Lung (tissue), 12 donors: ENCODE results near the gene ARSA. TPM values are rescaled to one million over a fixed set of nuclear protein-coding genes. Genes with fewer than 3 reads are reported as not detected.

ENCODE experiments used
- ATAC-seq: fragments of 200-7000 bp; cut with Tn5 transposase; one replicate; pipeline ENCODE4 v1.9.1; 2020; ENCODE audit warnings: moderate number of reproducible peaks; ENCODE audit not compliant: insufficient read depth, low FRiP score
- DNase-seq, 3 donors: peaks; one replicate each; pipeline ENCODE4 v3.0.0-alpha.2; 2013 to 2017
- H3K27ac ChIP-seq, 2 donors: one replicate each; pipeline ENCODE4 v1.5.1; 2013; ENCODE audit warnings: mild to moderate bottlenecking in 2 of 2, moderate library complexity in 2 of 2, control low read depth in 1 of 2, inconsistent platforms in 1 of 2, low read depth in 1 of 2, low read length in 1 of 2
- H3K27me3 ChIP-seq, 3 donors: one replicate each; pipeline ENCODE4 v1.5.1; 2013; ENCODE audit warnings: low read length in 2 of 3; ENCODE audit not compliant: control insufficient read depth in 3 of 3, insufficient read depth in 3 of 3
- H3K36me3 ChIP-seq, 4 donors: one replicate each; pipeline ENCODE4 v1.5.1; 2013; ENCODE audit warnings: low read length in 4 of 4, mild to moderate bottlenecking in 1 of 4, moderate library complexity in 1 of 4; ENCODE audit not compliant: control insufficient read depth in 4 of 4, insufficient read depth in 4 of 4
- H3K4me1 ChIP-seq, 5 donors: one replicate each; pipeline ENCODE4 v1.5.1; 2013; ENCODE audit warnings: low read length in 5 of 5, mild to moderate bottlenecking in 2 of 5, moderate library complexity in 1 of 5; ENCODE audit not compliant: control insufficient read depth in 5 of 5, insufficient read depth in 5 of 5
- H3K4me3 ChIP-seq: one replicate; pipeline ENCODE4 v1.5.1; 2013; ENCODE audit warnings: mild to moderate bottlenecking, control low read depth, moderate library complexity
- H3K9ac ChIP-seq, 2 donors: one replicate each; pipeline ENCODE4 v1.5.1; 2013; ENCODE audit warnings: low read length in 2 of 2, control low read depth in 1 of 2; ENCODE audit not compliant: insufficient read depth in 1 of 2
- H3K9me3 ChIP-seq, 4 donors: one replicate each; pipeline ENCODE4 v1.5.1; 2013; ENCODE audit warnings: low read length in 3 of 4, mild to moderate bottlenecking in 1 of 4, moderate library complexity in 1 of 4; ENCODE audit not compliant: control insufficient read depth in 4 of 4, insufficient read depth in 3 of 4
- CTCF ChIP-seq: IDR thresholded peaks from 2 replicates; pipeline ENCODE4 v1.5.1; 2012; ENCODE audit warnings: mild to moderate bottlenecking; ENCODE audit errors: control extremely low read depth, extremely low read depth
- WGBS, 2 donors: extraction: QIAGEN DNeasy Blood & Tissue Kit; methylation state at CpG; one replicate each; pipeline ENCODE4 v1.1.7; 2013; 5-methylcytosine and 5-hydroxymethylcytosine counted together
- polyA plus RNA-seq, 2 donors: library from polyadenylated mRNA; stranded (reverse); fragments of 200-250 nt; gene quantifications; one replicate each; pipeline ENCODE4 v1.2.1, GENCODE V29; 2013
- total RNA-seq, 2 donors: library from RNA; depleted of rRNA in 1 of 2; stranded (reverse); fragments of >200 nt in 1 of 2; gene quantifications; one replicate each; pipeline ENCODE4 v1.2.1, GENCODE V29; 2014 to 2021
- donor health status: control.
- donor health status: control.
- donor health status: Bipolar disorder and iron deficiency.
- donor health status: healthy.
- donor health status: DM: yes; HTN: yes; CAD: no.

Gene ARSA
- total and polyA plus RNA-seq, 4 donors = 21.2 to 57.7 (median 40.5) TPM

DNA sequence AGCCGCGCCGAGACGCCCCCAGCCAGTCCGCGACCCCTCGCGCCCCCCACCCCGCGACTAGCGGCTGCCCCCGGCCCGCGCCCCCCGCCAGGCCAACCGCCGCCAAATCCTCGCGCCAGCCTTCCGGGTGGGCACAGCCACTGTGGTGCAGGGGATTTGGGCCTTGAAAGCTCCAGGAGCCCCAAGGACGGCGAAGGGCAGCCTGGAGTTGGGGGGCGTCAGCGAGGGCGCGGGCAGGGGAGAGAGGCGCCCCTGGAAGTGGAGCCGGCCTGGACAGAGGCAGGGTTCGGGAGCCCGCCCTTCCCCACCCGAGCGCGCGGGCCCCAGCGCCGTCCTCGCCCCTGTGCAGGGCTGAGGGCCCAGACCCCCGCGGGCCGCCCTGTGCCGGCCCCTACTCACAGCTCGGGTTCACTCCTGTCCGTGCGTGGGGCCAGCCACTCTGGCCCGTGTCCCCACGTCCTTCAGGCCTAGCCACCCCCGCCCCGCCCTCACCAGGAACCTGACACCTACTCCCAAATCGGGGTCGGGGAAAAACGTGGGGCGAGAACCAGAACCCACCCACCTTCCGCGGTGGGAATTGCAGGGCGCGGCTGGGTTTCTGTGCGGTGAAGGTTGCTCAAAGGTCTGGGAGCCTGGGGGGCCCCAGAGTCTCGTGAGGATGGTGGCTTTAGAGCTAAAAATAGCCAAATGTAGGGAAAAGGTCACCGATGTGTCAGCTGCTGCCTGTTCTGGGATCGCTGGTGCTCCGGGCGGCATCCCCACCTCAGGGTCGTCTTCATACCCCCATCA, 49.8 kb downstream of the ARSA start, which contains the start of gene CPT1B:
Gene CPT1B, minus strand, starts transcription at position 441 of the 789 bp plus-strand sequence. CDS start 512 bp downstream, outside the sequence.
- Histone ChIP-seq H3K4me1 (peaks cover 0 to 16% (median 5%) of the 10 kb centered on the region in 5 donors), H3K9me3 (no peaks in the 10 kb centered on the region), H3K36me3 (peaks cover 0 to 7% (median 0%) of the 10 kb centered on the region in 4 donors), H3K27ac (peak within 1 kb of the TSS in 1 of 2 donors; percentile 90), H3K9ac (peak within 1 kb of the TSS in 1 of 2 donors; percentile 20), H3K27me3 (peaks cover 0 to 11% (median 2%) of the 10 kb centered on the region in 3 donors), H3K4me3 (no peak within 1 kb of the TSS)
- DNase-seq (no peak), ATAC-seq (no peak)
- no peak for TF ChIP-seq CTCF
- 29 to 35% methylated on average over 57 to 63 of the region's 63 CpGs for WGBS, 2 donors

- Histone ChIP-seq H3K4me1 (peaks cover 0 to 15% (median 5%) of the 10 kb centered on the region in 5 donors), H3K27ac (peak overlapping the region in 1 of 2 donors; percentile 90), H3K27me3 (peaks cover 0 to 11% (median 2%) of the 10 kb centered on the region in 3 donors), H3K36me3 (peaks cover 0 to 7% (median 0%) of the 10 kb centered on the region in 4 donors), H3K9ac (no peak overlapping the region), H3K4me3 (no peak overlapping the region), H3K9me3 (no peaks in the 10 kb centered on the region)
- no peak for TF ChIP-seq CTCF
- ATAC-seq (no peak), DNase-seq (no peak)
- WGBS, 2 donors = 51 to 59% methylated on average over 16 to 23 of the region's 23 CpGs
Measured at GRCh38 chr22:50577697-50577986, 50.3 kb downstream of the ARSA start.

DNA sequence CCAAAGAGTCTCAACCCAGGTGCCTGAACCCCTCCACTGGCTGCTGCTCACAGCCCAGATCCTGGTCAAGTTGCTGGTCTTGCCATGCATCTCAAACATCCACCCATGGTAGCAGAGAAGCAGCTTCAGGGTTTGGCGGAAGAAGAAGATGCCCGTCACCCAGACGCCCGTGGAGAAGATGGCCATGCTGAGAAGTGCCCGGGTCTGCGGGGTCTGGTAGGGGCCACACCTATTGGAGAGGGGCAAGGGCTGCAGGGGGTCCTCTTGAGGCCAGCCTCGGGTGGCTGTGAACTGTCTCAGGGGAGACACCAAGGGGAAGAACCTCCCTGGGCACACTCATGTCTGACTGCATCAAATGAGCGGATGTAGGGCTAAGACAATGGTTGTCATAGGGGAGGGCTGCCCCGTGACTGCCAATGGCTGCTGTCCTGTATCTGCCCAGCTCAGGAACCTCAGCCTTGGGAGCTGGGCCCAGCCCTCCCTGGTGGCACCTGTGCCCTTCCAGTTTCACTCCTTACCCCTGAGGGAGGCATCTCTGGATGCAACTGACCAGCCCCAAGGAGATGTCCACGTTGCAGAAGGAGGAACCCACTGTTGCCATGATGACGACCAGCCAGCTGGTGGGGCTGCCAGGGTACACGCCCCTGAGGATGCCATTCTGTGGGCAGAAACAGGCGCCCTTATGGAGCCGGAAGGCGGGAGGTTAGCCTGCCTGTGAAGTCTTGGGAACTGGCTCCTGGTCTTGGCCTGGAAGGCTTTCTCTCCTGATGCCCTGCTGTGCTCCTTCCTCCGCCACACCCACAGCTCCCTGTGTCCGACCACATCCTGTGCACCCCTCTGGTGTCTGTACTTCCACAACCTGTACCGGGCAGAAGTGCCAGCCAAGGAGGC, 50.9 kb downstream of the ARSA start:
- DNase-seq (no peak), ATAC-seq (no peak)
- 70 to 76% methylated on average over 18 of the region's 18 CpGs for WGBS, 2 donors
- Histone ChIP-seq H3K4me3 (no peak overlapping the region), H3K9me3 (no peaks in the 10 kb centered on the region), H3K4me1 (peaks cover 0 to 14% (median 5%) of the 10 kb centered on the region in 5 donors), H3K27me3 (peaks cover 0 to 11% (median 2%) of the 10 kb centered on the region in 3 donors), H3K27ac (peak overlapping the region in 1 of 2 donors; percentile 90), H3K9ac (no peak overlapping the region), H3K36me3 (peaks cover 0 to 7% (median 0%) of the 10 kb centered on the region in 4 donors)
- no peak for TF ChIP-seq CTCF
